GM21528 (cell line): ENCODE measurements around the gene NRF1.
A peak's percentile ranks its signal among the peaks of the same experiment; 100 is the strongest.
"Not testable (repeated sequence)": the region's sequence is repeated elsewhere in the genome, so short reads cannot be mapped to it uniquely, and the experiment has no call there.

Experiments used
- ATAC-seq: cut with Tn5 transposase; IDR thresholded peaks from one replicate; pipeline ENCODE4 v1.9.1; 2021; ENCODE audit warnings: mild to moderate bottlenecking, moderate library complexity; ENCODE audit not compliant: unreplicated experiment, low FRiP score

The NRF1 gene

GRCh38 chr7:129611246-129612111, at the start of gene NRF1:
Gene NRF1 (plus strand): TSS chr7:129611720. CDS start chr7:129657352, 45,632 bp downstream.
- peak; percentile 76 for ATAC-seq

GRCh38 chr7:129566323-129566722, 45.2 kb upstream of the NRF1 start:
- ATAC-seq, result not testable (repeated sequence)

GRCh38 chr7:129567377-129567776, 44.1 kb upstream of the NRF1 start:
- ATAC-seq, result no peak

GRCh38 chr7:129568240-129568639, 43.3 kb upstream of the NRF1 start:
- ATAC-seq, result no peak

GRCh38 chr7:129569326-129569725, 42.2 kb upstream of the NRF1 start:
- ATAC-seq, result no peak

- no peak for ATAC-seq
These were observed 41.7 kb upstream of the NRF1 start for GRCh38 chr7:129569811-129570215.

GRCh38 chr7:129571201-129571600, 40.3 kb upstream of the NRF1 start:
- ATAC-seq, result no peak

GRCh38 chr7:129572205-129572604, 39.3 kb upstream of the NRF1 start:
- no peak for ATAC-seq

GRCh38 chr7:129574487-129574886, 37.0 kb upstream of the NRF1 start:
- no peak for ATAC-seq

- no peak for ATAC-seq
These were observed 35.8 kb upstream of the NRF1 start for GRCh38 chr7:129575699-129576098.

- ATAC-seq, result no peak
These were observed 35.4 kb upstream of the NRF1 start for GRCh38 chr7:129576138-129576537.

GRCh38 chr7:129578829-129579228, 32.7 kb upstream of the NRF1 start:
- no peak for ATAC-seq

- not testable (repeated sequence) for ATAC-seq
These were observed 25.3 kb upstream of the NRF1 start for GRCh38 chr7:129586179-129586578.

- ATAC-seq, result no peak
These were observed 23.3 kb upstream of the NRF1 start for GRCh38 chr7:129588268-129588667.

GRCh38 chr7:129591868-129592267, 19.7 kb upstream of the NRF1 start:
- no peak for ATAC-seq

GRCh38 chr7:129596386-129596785, 15.1 kb upstream of the NRF1 start:
- ATAC-seq, result not testable (repeated sequence)

GRCh38 chr7:129597672-129598071, 13.8 kb upstream of the NRF1 start:
- ATAC-seq, result no peak

- ATAC-seq, result no peak
These were observed 12.3 kb upstream of the NRF1 start for GRCh38 chr7:129599174-129599573.

GRCh38 chr7:129603594-129603993, 7.9 kb upstream of the NRF1 start:
- not testable (repeated sequence) for ATAC-seq

- ATAC-seq, result not testable (repeated sequence)
These were observed 7.5 kb upstream of the NRF1 start for GRCh38 chr7:129604021-129604420.

GRCh38 chr7:129604713-129605437, 6.6 kb upstream of the NRF1 start:
- ATAC-seq, result no peak
